IPS DF 6.9 (cell line): Measurements from ENCODE around the gene DLST.

Source experiments
- DNase-seq: peaks from one replicate; pipeline ENCODE4 v3.0.0-alpha.2; 2013; ENCODE audit warnings: low read depth, low spot score
- H3K27ac ChIP-seq: one replicate; pipeline ENCODE4 v1.5.1; 2013; ENCODE audit warnings: low read length, control low read depth
- H3K27me3 ChIP-seq: 2 replicates; pipeline ENCODE4 v1.6.1; 2013; ENCODE audit warnings: mild to moderate bottlenecking, low read length; ENCODE audit not compliant: control insufficient read depth, insufficient read depth
- H3K36me3 ChIP-seq: 2 replicates; pipeline ENCODE4 v1.6.1; 2013; ENCODE audit warnings: low read length; ENCODE audit not compliant: control insufficient read depth, insufficient read depth
- H3K4me1 ChIP-seq: 2 replicates; pipeline ENCODE4 v1.6.1; 2013; ENCODE audit warnings: low read length; ENCODE audit not compliant: control insufficient read depth, insufficient read depth
- H3K4me3 ChIP-seq: 2 replicates; pipeline ENCODE4 v1.5.1; 2013; ENCODE audit warnings: mild to moderate bottlenecking, low read length
- H3K9me3 ChIP-seq: 2 replicates; pipeline ENCODE4 v1.6.1; 2013; ENCODE audit warnings: low read length, inconsistent platforms; ENCODE audit not compliant: control insufficient read depth, insufficient read depth
- WGBS: extraction: QIAGEN DNeasy Blood & Tissue Kit; methylation state at CpG from one replicate; pipeline ENCODE4 v1.1.7; 2013; ENCODE audit warnings: mixed read lengths, missing lambda C conversion rate; ENCODE audit not compliant: insufficient read length, insufficient coverage; 5-methylcytosine and 5-hydroxymethylcytosine counted together

Gene DLST

DNA sequence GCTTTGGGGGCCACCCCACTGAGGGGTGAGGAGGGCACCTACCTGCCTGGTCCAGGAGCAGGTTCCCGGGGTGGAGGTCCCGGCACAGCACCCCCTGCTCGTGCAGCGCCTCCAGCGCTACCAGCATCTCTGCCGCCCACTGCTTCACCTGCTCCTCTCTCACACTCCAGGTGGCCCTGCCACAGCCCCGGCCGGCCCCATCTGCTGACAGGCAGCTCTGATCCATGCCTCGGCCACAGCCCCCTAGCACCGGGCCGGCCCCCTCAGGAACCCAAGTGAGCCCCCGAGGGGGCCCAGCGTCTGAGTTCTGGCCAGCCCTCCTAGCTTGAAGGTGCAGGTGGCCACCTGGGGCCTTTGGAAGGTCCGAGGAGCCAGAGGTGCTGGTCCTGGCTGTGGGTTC lies 27.8 kb downstream of the DLST start:
- WGBS, result no CpG with 5 or more reads among the region's 14 CpGs
- Histone ChIP-seq H3K36me3 (no peaks in the 10 kb centered on the region), H3K4me1 (no peaks in the 10 kb centered on the region; the same call in 1 of the 2 replicates), H3K9me3 (no peaks in the 10 kb centered on the region), H3K27ac (no peak overlapping the region), H3K4me3 (no peak overlapping the region), H3K27me3 (no peaks in the 10 kb centered on the region)
- DNase-seq, result no peak

DNA sequence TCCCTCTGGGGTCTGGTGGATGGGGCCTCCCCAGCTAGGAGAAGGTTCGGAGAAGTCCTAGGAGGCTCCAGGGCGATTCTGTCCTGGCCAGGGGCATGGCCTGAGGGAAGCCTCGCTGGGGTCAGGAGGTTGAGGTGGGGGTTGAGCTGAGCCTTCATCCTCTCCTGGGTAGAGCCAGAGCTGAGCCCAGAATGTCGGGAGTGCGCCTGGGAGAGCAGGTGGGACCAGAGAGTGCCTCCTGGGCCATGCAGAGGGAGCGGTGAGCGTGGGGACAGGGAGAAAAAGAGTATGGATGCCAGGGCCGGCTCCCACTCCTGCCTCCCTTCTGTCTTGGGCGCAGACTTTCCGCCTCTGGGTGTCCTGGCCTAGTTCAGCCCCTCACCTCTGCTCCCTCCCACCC lies 28.2 kb downstream of the DLST start:
- DNase-seq, result no peak
- no CpG with 5 or more reads among the region's 10 CpGs for WGBS
- no peaks in the 10 kb centered on the region for H3K27me3 ChIP-seq
- H3K27ac ChIP-seq, result no peak overlapping the region
- no peaks in the 10 kb centered on the region; the same call in 1 of the 2 replicates for H3K4me1 ChIP-seq
- H3K36me3 ChIP-seq, result no peaks in the 10 kb centered on the region
- no peak overlapping the region for H3K4me3 ChIP-seq
- H3K9me3 ChIP-seq, result no peaks in the 10 kb centered on the region

DNA sequence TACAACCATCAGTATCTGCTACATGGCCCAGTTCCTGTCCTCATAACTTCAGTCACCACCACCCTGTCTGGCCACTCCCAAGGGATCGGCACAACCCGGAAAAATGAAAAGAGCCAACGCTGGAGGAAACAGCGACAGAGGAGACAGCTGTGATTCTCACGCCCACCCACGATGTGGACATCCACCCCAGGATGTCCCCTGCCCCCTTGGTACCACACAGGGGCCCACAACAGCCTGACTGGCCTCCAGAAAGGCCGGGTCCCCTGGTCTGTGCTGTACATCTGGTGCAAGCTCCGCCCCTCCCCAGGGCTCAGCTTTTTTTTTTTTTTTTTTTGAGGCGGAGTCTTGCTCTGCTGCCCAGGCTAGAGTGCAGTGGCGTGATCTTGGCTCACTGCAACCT lies 28.8 kb downstream of the DLST start:
- WGBS, result no CpG with 5 or more reads among the region's 10 CpGs
- H3K27ac ChIP-seq, result no peak overlapping the region
- H3K9me3 ChIP-seq, result no peaks in the 10 kb centered on the region
- no peaks in the 10 kb centered on the region for H3K36me3 ChIP-seq
- no peak overlapping the region for H3K4me3 ChIP-seq
- no peak for DNase-seq
- H3K4me1 ChIP-seq, result no peaks in the 10 kb centered on the region; the same call in 1 of the 2 replicates
- no peaks in the 10 kb centered on the region for H3K27me3 ChIP-seq

DNA sequence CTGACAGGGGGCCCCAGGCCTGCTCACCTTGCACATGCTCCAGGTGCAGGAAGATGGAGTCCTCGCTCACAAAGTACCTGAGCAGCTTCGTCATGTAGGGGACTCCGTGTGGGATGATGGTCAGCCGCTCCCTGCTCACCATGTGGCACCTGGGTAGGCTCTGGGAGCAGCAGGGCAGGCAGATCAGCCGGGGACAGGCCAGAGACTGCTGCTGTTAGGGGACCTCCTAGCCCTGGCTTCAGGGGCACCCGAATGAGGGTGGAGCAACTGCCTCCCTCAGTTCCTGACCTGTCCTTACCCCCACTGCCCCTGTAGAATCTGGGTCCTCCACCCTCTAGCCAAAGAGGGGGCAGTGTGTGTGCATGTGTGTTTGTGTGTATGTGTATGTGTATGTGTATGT lies 29.5 kb downstream of the DLST start:
- Histone ChIP-seq H3K27me3 (no peaks in the 10 kb centered on the region), H3K27ac (no peak overlapping the region), H3K4me3 (no peak overlapping the region), H3K4me1 (no peaks in the 10 kb centered on the region; the same call in 1 of the 2 replicates), H3K9me3 (no peaks in the 10 kb centered on the region), H3K36me3 (no peaks in the 10 kb centered on the region)
- no peak for DNase-seq
- WGBS, result no CpG with 5 or more reads among the region's 6 CpGs

DNA sequence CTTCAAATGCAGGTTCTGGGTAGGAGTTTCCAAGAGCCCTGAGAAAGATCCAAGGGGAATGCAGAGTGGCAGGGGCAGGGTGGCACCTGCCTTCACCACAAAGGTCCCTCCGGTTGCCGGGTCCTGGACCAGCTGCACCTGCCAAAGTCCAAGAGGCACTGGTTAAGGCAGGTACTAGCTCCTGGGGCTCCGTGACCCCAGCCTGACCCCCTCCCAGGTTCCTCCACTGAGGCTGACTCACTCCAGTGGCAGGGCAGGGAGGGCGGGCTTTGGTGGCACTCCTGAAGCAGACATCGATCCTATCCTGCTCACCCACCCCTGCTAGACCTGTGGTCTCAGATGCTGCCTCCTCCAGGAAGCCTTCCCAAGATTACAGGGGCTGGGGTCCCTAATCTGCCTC lies 30.0 kb downstream of the DLST start:
- no peak for DNase-seq
- no peaks in the 10 kb centered on the region; the same call in 1 of the 2 replicates for H3K4me1 ChIP-seq
- no peaks in the 10 kb centered on the region for H3K27me3 ChIP-seq
- H3K36me3 ChIP-seq, result no peaks in the 10 kb centered on the region
- no CpG with 5 or more reads among the region's 5 CpGs for WGBS
- H3K4me3 ChIP-seq, result no peak overlapping the region
- H3K27ac ChIP-seq, result no peak overlapping the region
- H3K9me3 ChIP-seq, result no peaks in the 10 kb centered on the region

DNA sequence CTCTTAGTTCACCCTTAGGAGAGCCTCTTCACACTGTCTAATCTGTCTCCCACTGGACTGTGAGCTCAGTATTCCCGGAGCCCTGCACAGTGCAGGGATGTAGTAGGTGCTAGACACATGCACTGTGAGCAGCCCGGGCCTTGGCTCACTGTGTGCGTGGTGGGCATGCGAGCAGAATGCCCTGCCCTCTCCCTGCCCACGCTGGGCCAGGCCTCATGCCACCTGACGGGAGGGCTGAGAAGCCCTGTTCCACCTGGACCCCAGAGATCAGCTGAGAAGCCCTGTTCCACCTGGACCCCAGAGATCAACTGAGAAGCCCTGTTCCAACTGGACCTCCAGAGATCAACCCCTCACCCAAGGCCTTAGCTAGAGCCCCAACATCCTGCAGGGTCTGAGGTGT lies 30.4 kb downstream of the DLST start:
- H3K4me1 ChIP-seq, result no peaks in the 10 kb centered on the region; the same call in 1 of the 2 replicates
- no CpG with 5 or more reads among the region's 6 CpGs for WGBS
- H3K9me3 ChIP-seq, result no peaks in the 10 kb centered on the region
- H3K4me3 ChIP-seq, result no peak overlapping the region
- no peaks in the 10 kb centered on the region for H3K36me3 ChIP-seq
- H3K27me3 ChIP-seq, result no peaks in the 10 kb centered on the region
- DNase-seq, result no peak
- no peak overlapping the region for H3K27ac ChIP-seq

DNA sequence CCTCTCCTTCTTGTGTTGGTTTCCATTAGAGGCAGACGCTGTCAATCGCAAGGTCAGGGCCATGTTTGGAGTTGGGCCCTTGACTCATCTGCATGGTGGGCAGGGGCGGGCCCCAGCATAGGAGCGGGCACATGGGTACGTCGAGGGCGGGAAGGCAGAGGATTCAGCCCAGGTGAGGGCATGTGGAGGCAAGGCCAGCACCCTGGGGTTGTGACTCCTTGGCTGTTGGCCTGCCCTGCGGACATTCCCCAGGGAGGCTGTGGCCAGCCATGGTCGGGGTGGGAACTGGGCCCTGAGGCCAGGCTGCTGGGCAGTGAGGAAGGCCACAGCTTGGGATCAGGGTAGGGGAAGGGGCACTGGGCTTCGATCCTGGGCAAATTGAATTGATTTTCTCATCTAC lies 31.1 kb downstream of the DLST start:
- Histone ChIP-seq H3K4me3 (no peak overlapping the region), H3K9me3 (no peaks in the 10 kb centered on the region), H3K27ac (no peak overlapping the region), H3K27me3 (no peaks in the 10 kb centered on the region), H3K4me1 (no peaks in the 10 kb centered on the region; the same call in 1 of the 2 replicates), H3K36me3 (no peaks in the 10 kb centered on the region)
- DNase-seq, result no peak
- WGBS, result no CpG with 5 or more reads among the region's 10 CpGs

DNA sequence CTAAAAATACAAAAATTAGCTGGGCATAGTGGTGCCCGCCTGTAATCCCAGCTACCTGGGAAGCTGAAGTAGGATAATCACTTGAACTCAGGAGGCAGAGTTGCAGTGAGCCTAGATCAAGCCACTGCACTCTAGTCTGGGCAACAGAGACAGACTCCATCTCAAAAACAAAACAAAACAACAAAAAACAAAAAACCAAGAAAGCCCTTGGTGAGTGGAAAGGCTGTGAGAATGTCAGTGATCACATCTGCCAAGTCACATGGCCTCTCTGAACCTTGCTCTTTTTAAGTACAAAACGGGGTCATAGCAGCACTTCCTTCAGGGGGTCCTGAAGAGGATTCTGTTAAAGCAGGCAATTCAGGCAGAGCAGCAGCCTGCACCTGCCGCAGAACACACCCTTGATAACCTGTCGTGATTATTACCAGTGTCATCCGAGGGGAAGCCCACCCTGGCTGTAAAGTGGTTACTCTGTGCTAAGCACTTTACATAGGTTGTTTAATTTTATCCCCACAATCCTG lies 31.7 kb downstream of the DLST start:
- Histone ChIP-seq H3K9me3 (no peaks in the 10 kb centered on the region), H3K36me3 (no peaks in the 10 kb centered on the region), H3K27ac (no peak overlapping the region), H3K27me3 (no peaks in the 10 kb centered on the region), H3K4me1 (no peaks in the 10 kb centered on the region; the same call in 1 of the 2 replicates), H3K4me3 (no peak overlapping the region)
- no peak for DNase-seq
- WGBS, result no CpG with 5 or more reads among the region's 5 CpGs

DNA sequence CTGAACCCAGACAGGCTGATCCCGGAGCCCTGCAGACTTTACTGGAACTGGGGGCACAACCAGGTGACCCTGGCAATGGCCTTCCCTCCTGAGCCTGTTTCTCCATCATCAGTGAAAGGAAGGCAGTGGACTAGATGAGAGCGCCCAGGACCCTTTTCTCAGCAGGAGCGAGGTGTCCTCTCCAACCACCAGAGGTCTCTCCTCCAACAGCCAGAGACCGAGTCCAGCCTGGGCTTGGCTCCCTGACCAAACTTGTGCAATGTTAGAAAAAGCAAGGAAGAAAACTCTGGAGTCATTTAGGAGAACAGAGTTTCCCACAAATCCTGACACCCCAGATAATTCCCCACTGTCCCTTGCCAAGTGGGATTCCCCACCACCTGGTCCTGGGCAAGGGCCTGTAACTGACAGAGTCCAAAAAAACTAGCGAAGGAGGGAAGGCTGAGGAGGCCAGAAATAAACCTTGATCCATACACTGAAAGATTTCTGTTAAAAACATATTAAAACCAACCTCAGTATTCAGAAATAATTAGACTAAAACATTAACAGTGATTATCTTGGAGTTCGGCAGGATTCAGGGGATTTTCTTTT lies 32.4 kb downstream of the DLST start:
- H3K4me3 ChIP-seq, result no peak overlapping the region
- DNase-seq, result peak; percentile 41
- no peaks in the 10 kb centered on the region for H3K36me3 ChIP-seq
- no peaks in the 10 kb centered on the region for H3K27me3 ChIP-seq
- H3K4me1 ChIP-seq, result no peaks in the 10 kb centered on the region; the same call in 1 of the 2 replicates
- no peaks in the 10 kb centered on the region for H3K9me3 ChIP-seq
- WGBS, result no CpG with 5 or more reads among the region's 6 CpGs
- H3K27ac ChIP-seq, result no peak overlapping the region

DNA sequence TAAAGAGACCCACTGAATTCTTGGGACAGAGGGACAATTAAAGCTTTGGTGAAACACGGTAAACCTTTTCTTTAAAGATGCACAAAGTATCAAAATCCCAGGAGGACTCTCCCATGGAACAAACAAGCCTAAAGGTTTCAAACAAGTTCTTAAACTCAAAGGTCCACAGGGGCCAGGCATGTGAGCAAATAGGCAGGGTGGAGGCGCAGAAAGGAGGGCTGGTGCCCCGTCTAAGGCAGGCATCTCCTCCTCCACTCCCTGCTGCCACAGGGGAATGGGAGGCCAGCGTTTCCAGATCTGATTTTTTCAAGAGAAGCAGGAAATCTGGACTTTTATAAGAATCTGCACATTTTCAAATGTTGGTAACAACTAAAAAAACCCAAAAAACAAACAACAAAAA lies 33.7 kb downstream of the DLST start:
- no CpG with 5 or more reads among the region's 4 CpGs for WGBS
- no peaks in the 10 kb centered on the region; the same call in 1 of the 2 replicates for H3K4me1 ChIP-seq
- no peaks in the 10 kb centered on the region for H3K9me3 ChIP-seq
- no peak for DNase-seq
- H3K36me3 ChIP-seq, result no peaks in the 10 kb centered on the region
- H3K4me3 ChIP-seq, result no peak overlapping the region
- no peak overlapping the region for H3K27ac ChIP-seq
- no peaks in the 10 kb centered on the region for H3K27me3 ChIP-seq

DNA sequence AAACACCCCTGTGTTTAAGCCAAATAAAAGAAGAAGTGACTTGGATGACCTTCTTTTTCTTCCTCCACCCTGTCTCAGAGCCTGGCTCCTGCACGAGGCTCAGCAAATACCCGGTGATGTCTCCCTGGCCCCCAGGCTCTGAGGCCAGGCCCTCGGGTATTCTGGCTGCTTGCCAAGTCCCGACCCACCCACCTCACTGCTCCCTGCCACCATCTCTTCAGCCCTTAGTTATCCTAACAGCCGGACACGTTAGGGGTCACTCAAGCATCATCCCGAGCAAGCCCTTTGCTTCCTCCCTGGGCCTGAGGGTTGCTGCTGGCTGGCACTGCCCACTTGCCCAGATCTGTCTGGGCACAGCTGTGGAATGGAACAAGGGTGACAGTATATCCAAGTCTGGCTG lies 34.1 kb downstream of the DLST start:
- no peak overlapping the region for H3K4me3 ChIP-seq
- H3K36me3 ChIP-seq, result no peaks in the 10 kb centered on the region
- DNase-seq, result no peak
- H3K27me3 ChIP-seq, result no peaks in the 10 kb centered on the region
- no peak overlapping the region for H3K27ac ChIP-seq
- H3K9me3 ChIP-seq, result no peaks in the 10 kb centered on the region
- no CpG with 5 or more reads among the region's 7 CpGs for WGBS
- no peaks in the 10 kb centered on the region; the same call in 1 of the 2 replicates for H3K4me1 ChIP-seq
